ENCODE data around the gene SYNPR. TPM values are rescaled to one million over a fixed set of nuclear protein-coding genes. Genes with fewer than 3 reads are reported as not detected.
A peak's percentile ranks its signal among the peaks of the same experiment; 100 is the strongest.

Gene SYNPR
- total RNA-seq, 1 donor from 2014 or later, result 0.27 TPM

DNA sequence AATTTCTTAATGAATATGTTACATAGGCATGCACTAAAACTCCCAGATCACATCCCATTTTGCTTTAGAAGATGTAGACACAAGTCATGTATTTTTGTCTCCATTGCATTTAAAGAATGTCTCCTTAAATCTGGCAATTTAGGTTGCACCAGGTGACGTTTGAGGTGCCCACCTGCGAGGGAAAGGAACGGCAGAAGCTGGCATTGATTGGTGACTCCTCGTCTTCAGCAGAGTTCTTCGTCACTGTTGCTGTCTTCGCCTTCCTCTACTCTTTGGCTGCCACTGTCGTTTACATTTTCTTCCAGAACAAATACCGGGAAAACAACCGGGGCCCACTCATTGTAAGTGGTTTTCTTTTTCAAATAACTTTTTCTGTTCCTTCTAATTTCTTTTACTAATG is 278.3 kb downstream of the SYNPR start:
- H3K27ac Mint-ChIP-seq (ENCODE audit: unreplicated experiment), result no peak overlapping the region
- no peak overlapping the region for H3K27ac ChIP-seq (ENCODE audit: low read depth, low read length)
- H3K4me1 Mint-ChIP-seq (ENCODE audit: low read depth, unreplicated experiment), result no peaks in the 10 kb centered on the region
- H3K4me3 ChIP-seq (ENCODE audit: insufficient read depth, low read depth, low read length), result no peak overlapping the region
- H3K4me3 Mint-ChIP-seq (ENCODE audit: unreplicated experiment), result no peak overlapping the region
- H3K36me3 ChIP-seq (ENCODE audit: insufficient read depth, low read length), result no peaks in the 10 kb centered on the region
- no peaks in the 10 kb centered on the region for H3K9me3 ChIP-seq (ENCODE audit: insufficient read depth, low read depth, low read length)
- DNase-seq (ENCODE audit: low read depth) (no peak), FAIRE-seq (no peak)
- H3K27me3 Mint-ChIP-seq (ENCODE audit: low read depth, unreplicated experiment), result no peaks in the 10 kb centered on the region
- H3K9me3 Mint-ChIP-seq (ENCODE audit: unreplicated experiment), result no peaks in the 10 kb centered on the region
- H3K36me3 Mint-ChIP-seq (ENCODE audit: low read depth, unreplicated experiment), result no peaks in the 10 kb centered on the region
- no peaks in the 10 kb centered on the region for H3K4me1 ChIP-seq (ENCODE audit: insufficient read depth, low read length)
- H3K27me3 ChIP-seq (ENCODE audit: insufficient read depth, low read length), result no peaks in the 10 kb centered on the region
- H2AFZ ChIP-seq (ENCODE audit: low read depth, low read length), result no peak overlapping the region
- H3K4me2 ChIP-seq (ENCODE audit: low read length), result no peak overlapping the region
- TF ChIP-seq, protein P1, sequence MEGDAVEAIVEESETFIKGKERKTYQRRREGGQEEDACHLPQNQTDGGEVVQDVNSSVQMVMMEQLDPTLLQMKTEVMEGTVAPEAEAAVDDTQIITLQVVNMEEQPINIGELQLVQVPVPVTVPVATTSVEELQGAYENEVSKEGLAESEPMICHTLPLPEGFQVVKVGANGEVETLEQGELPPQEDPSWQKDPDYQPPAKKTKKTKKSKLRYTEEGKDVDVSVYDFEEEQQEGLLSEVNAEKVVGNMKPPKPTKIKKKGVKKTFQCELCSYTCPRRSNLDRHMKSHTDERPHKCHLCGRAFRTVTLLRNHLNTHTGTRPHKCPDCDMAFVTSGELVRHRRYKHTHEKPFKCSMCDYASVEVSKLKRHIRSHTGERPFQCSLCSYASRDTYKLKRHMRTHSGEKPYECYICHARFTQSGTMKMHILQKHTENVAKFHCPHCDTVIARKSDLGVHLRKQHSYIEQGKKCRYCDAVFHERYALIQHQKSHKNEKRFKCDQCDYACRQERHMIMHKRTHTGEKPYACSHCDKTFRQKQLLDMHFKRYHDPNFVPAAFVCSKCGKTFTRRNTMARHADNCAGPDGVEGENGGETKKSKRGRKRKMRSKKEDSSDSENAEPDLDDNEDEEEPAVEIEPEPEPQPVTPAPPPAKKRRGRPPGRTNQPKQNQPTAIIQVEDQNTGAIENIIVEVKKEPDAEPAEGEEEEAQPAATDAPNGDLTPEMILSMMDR (IDR thresholded peaks at IDR 0.05; ENCODE audit: insufficient read depth, low read depth, low read length), result no peak
- no peak for TF ChIP-seq EZH2 (IDR thresholded peaks at IDR 0.05; ENCODE audit: insufficient read depth, low read length)
- H3K79me2 ChIP-seq (ENCODE audit: insufficient read depth, low read length), result no peaks in the 10 kb centered on the region
- no peak overlapping the region for H3K9ac ChIP-seq (ENCODE audit: low read length)
- no peaks in the 10 kb centered on the region for H4K20me1 ChIP-seq (ENCODE audit: insufficient read depth, low read length)

GRCh38 chr3:63557912-63558311 is 279.8 kb downstream of the SYNPR start:
- no peak overlapping the region for H2AFZ ChIP-seq (ENCODE audit: low read depth, low read length)
- no peak overlapping the region for H3K27ac ChIP-seq (ENCODE audit: low read depth, low read length)
- FAIRE-seq (no peak), DNase-seq (ENCODE audit: low read depth) (no peak)
- H3K79me2 ChIP-seq (ENCODE audit: insufficient read depth, low read length), result no peaks in the 10 kb centered on the region
- no peaks in the 10 kb centered on the region for H3K27me3 ChIP-seq (ENCODE audit: insufficient read depth, low read length)
- H3K9ac ChIP-seq (ENCODE audit: low read length), result no peak overlapping the region
- H3K36me3 ChIP-seq (ENCODE audit: insufficient read depth, low read length), result no peaks in the 10 kb centered on the region
- no peaks in the 10 kb centered on the region for H3K36me3 Mint-ChIP-seq (ENCODE audit: low read depth, unreplicated experiment)
- H3K9me3 Mint-ChIP-seq (ENCODE audit: unreplicated experiment), result no peaks in the 10 kb centered on the region
- H3K4me2 ChIP-seq (ENCODE audit: low read length), result no peak overlapping the region
- no peaks in the 10 kb centered on the region for H3K4me1 ChIP-seq (ENCODE audit: insufficient read depth, low read length)
- H3K4me3 ChIP-seq (ENCODE audit: insufficient read depth, low read depth, low read length), result no peak overlapping the region
- TF ChIP-seq EZH2 (IDR thresholded peaks at IDR 0.05; ENCODE audit: insufficient read depth, low read length), result no peak
- TF ChIP-seq, protein P1 (IDR thresholded peaks at IDR 0.05; ENCODE audit: insufficient read depth, low read depth, low read length), result no peak
- H3K9me3 ChIP-seq (ENCODE audit: insufficient read depth, low read depth, low read length), result no peaks in the 10 kb centered on the region
- H3K4me1 Mint-ChIP-seq (ENCODE audit: low read depth, unreplicated experiment), result no peaks in the 10 kb centered on the region
- H3K27ac Mint-ChIP-seq (ENCODE audit: unreplicated experiment), result no peak overlapping the region
- no peaks in the 10 kb centered on the region for H3K27me3 Mint-ChIP-seq (ENCODE audit: low read depth, unreplicated experiment)
- no peak overlapping the region for H3K4me3 Mint-ChIP-seq (ENCODE audit: unreplicated experiment)
- no peaks in the 10 kb centered on the region for H4K20me1 ChIP-seq (ENCODE audit: insufficient read depth, low read length)

GRCh38 chr3:63559884-63560283 is 281.8 kb downstream of the SYNPR start:
- H3K27ac ChIP-seq (ENCODE audit: low read depth, low read length), result no peak overlapping the region
- TF ChIP-seq EZH2 (IDR thresholded peaks at IDR 0.05; ENCODE audit: insufficient read depth, low read length), result no peak
- TF ChIP-seq, protein P1 (IDR thresholded peaks at IDR 0.05; ENCODE audit: insufficient read depth, low read depth, low read length), result no peak
- no peaks in the 10 kb centered on the region for H3K79me2 ChIP-seq (ENCODE audit: insufficient read depth, low read length)
- H3K36me3 Mint-ChIP-seq (ENCODE audit: low read depth, unreplicated experiment), result no peaks in the 10 kb centered on the region
- no peaks in the 10 kb centered on the region for H3K27me3 ChIP-seq (ENCODE audit: insufficient read depth, low read length)
- no peaks in the 10 kb centered on the region for H3K4me1 Mint-ChIP-seq (ENCODE audit: low read depth, unreplicated experiment)
- no peak overlapping the region for H3K27ac Mint-ChIP-seq (ENCODE audit: unreplicated experiment)
- DNase-seq (ENCODE audit: low read depth) (peak; percentile 35), FAIRE-seq (no peak)
- no peaks in the 10 kb centered on the region for H3K4me1 ChIP-seq (ENCODE audit: insufficient read depth, low read length)
- H3K4me3 Mint-ChIP-seq (ENCODE audit: unreplicated experiment), result no peak overlapping the region
- H3K4me3 ChIP-seq (ENCODE audit: insufficient read depth, low read depth, low read length), result no peak overlapping the region
- no peak overlapping the region for H2AFZ ChIP-seq (ENCODE audit: low read depth, low read length)
- H4K20me1 ChIP-seq (ENCODE audit: insufficient read depth, low read length), result no peaks in the 10 kb centered on the region
- no peaks in the 10 kb centered on the region for H3K9me3 ChIP-seq (ENCODE audit: insufficient read depth, low read depth, low read length)
- no peaks in the 10 kb centered on the region for H3K36me3 ChIP-seq (ENCODE audit: insufficient read depth, low read length)
- no peaks in the 10 kb centered on the region for H3K9me3 Mint-ChIP-seq (ENCODE audit: unreplicated experiment)
- no peak overlapping the region for H3K9ac ChIP-seq (ENCODE audit: low read length)
- peaks cover 3% of the 10 kb centered on the region for H3K27me3 Mint-ChIP-seq (ENCODE audit: low read depth, unreplicated experiment)
- H3K4me2 ChIP-seq (ENCODE audit: low read length), result no peak overlapping the region
